ENCODE measurements around the gene RGS4.
"Not testable (repeated sequence)": the region's sequence is repeated elsewhere in the genome, so short reads cannot be mapped to it uniquely, and the experiment has no call there.

RGS4 gene

DNA sequence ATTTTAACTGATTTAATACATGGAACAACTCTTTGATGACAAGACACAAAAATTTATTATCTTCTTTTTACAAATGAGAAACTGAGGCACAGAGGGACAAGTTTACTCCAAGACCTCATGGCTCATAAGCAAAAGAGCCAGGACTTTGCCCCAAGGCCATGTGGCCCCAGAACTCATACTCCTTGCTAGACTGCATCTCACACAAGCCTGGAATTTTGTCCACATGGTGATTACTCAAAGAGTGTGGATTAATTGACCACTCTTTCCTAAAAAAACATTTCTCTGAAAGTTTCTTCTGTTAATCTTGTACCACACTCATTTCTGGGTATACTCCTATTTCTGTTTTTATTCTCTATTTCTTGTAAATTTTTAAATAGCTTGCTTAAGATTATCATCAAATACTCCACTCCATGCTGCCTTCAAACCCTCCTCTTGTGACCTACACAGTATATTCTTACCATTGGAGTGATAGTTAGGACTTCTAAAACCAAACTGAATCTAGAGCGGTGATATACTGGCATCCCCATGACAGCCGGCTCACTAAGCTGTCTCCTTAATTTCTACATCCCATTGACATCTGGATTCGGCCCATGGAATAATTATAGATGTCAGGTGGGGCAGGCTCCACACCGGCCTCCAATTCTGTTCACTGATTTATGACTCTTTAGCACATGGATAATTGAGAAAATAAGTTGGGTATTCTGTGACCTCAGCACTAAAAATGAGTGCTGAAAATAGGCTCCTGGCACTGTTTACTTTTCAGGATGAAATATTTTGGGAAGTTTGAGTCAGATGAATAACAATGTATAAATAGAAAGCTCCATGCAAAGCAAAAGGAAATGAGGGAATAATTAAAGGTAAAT is 16.1 kb downstream of the RGS4 start:
- Histone ChIP-seq H3K36me3 (no peaks in the 10 kb centered on the region), H3K27me3 (no peaks in the 10 kb centered on the region), H3K4me3 (ENCODE audit: low read depth, low read length) (no peak overlapping the region), H3K9me3 (no peaks in the 10 kb centered on the region), H3K4me1 (no peaks in the 10 kb centered on the region; the same call in 1 of the 2 replicates)
- no peak for DNase-seq
- no peak for TF ChIP-seq CTCF (IDR thresholded peaks at IDR 0.05; ENCODE audit: low read depth, low read length)

GRCh38 chr1:163085904-163086268 is 16.7 kb downstream of the RGS4 start:
- no peak for TF ChIP-seq CTCF (IDR thresholded peaks at IDR 0.05; ENCODE audit: low read depth, low read length)
- H3K36me3 ChIP-seq = no peaks in the 10 kb centered on the region
- no peaks in the 10 kb centered on the region for H3K27me3 ChIP-seq
- no peaks in the 10 kb centered on the region for H3K9me3 ChIP-seq
- DNase-seq = no peak
- no peak overlapping the region for H3K4me3 ChIP-seq (ENCODE audit: low read depth, low read length)
- no peaks in the 10 kb centered on the region; the same call in 1 of the 2 replicates for H3K4me1 ChIP-seq

- not testable (repeated sequence) for H3K27me3 ChIP-seq; DNase-seq; H3K4me1 ChIP-seq; H3K9me3 ChIP-seq; H3K4me3 ChIP-seq (ENCODE audit: low read depth, low read length); H3K36me3 ChIP-seq
Observed at GRCh38 chr1:163089117-163089516, 20.0 kb downstream of the RGS4 start.

DNA sequence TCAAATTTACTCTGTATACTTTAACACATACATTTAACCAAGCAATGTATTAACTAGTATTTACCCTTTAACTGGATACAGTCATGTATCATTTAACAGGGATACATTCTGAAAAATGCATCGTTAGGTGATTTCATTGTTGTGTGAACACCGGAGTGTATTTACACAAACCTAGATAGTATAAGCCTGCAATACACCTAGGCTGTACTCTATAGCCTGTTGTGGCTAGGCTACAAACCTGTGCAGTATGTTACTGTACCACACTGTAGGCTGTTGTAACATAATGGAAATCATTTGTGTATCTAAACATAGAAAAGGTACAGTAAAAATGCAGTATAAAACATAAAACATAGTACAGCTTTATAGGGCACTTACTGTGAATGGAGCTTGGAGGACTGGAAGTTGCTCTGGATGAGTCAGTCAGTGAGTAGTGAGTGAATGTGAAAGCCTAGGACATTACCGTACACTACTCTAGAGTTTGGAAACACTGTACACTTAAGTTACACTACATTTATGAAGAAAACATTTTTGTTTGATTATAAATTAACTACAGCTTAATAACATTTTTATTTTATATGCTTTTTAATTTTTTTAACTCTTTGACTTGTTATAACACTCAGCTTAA is 21.3 kb downstream of the RGS4 start:
- TF ChIP-seq CTCF (IDR thresholded peaks at IDR 0.05; ENCODE audit: low read depth, low read length) = no peak
- H3K27me3 ChIP-seq = no peaks in the 10 kb centered on the region
- H3K9me3 ChIP-seq = no peaks in the 10 kb centered on the region
- no peaks in the 10 kb centered on the region for H3K36me3 ChIP-seq
- DNase-seq = no peak
- peaks cover 19% of the 10 kb centered on the region for H3K4me1 ChIP-seq
- no peak overlapping the region for H3K4me3 ChIP-seq (ENCODE audit: low read depth, low read length)

DNA sequence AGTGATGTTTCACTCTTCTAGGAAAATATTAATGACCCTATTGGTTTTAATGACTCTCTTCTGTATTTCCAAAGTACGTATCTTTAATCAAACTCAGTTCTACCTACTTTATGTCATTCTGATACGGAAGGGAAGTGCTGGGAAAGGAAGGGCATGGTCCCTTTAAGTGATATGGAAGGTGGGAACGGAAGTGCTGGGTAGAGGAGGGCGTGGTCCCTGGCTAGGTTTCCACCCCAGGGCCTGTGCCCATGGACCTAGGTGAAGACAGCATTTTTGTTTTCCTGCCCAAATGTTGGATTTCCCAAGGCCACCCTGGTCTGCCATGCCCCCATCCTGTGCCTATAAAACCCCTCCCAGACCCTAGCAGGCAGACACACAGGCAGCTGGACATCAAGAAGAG is 24.0 kb downstream of the RGS4 start:
- Histone ChIP-seq H3K4me3 (ENCODE audit: low read depth, low read length) (no peak overlapping the region), H3K9me3 (no peaks in the 10 kb centered on the region), H3K4me1 (peaks cover 19% of the 10 kb centered on the region), H3K27me3 (no peaks in the 10 kb centered on the region), H3K36me3 (no peaks in the 10 kb centered on the region)
- no peak for DNase-seq
- TF ChIP-seq CTCF (IDR thresholded peaks at IDR 0.05; ENCODE audit: low read depth, low read length) = no peak

- H3K4me1 ChIP-seq = peaks cover 19% of the 10 kb centered on the region
- H3K4me3 ChIP-seq (ENCODE audit: low read depth, low read length) = no peak overlapping the region
- no peak for TF ChIP-seq CTCF (IDR thresholded peaks at IDR 0.05; ENCODE audit: low read depth, low read length)
Observed at GRCh38 chr1:163093579-163093978, 24.4 kb downstream of the RGS4 start.

More at GRCh38 chr1:163093579-163093978, 24.4 kb downstream of the RGS4 start:
- Histone ChIP-seq H3K27me3 (no peaks in the 10 kb centered on the region), H3K9me3 (no peaks in the 10 kb centered on the region), H3K36me3 (no peaks in the 10 kb centered on the region)
- no peak for DNase-seq

All from BE2C (cell line).